ENCODE results near the gene CGB5. TPM values are rescaled to one million over a fixed set of nuclear protein-coding genes. Genes with fewer than 3 reads are reported as not detected.

The CGB5 gene
- total and polyA plus RNA-seq, 8 donors: not detected

- Histone ChIP-seq H3K27me3 (peaks cover 0 to 100% (median 37%) of the 10 kb centered on the region in 3 donors), H3K4me1 (peaks cover 8 to 14% (median 13%) of the 10 kb centered on the region in 4 donors), H3K27ac (no peak overlapping the region), H3K9me3 (no peaks in the 10 kb centered on the region), H3K36me3 (no peaks in the 10 kb centered on the region), H3K4me3 (peak overlapping the region in 1 of 4 donors; percentile 39)
- DNase-seq: no peak
- 40 to 53% (median 48%) methylated on average over 7 to 10 of the region's 10 CpGs for WGBS, 5 donors
- TF ChIP-seq CTCF (IDR thresholded peaks at IDR 0.05) (no peak), POLR2AphosphoS5 (IDR thresholded peaks at IDR 0.05) (no peak), POLR2A (IDR thresholded peaks at IDR 0.05) (no peak), EP300 (IDR thresholded peaks at IDR 0.05) (no peak)
- intact Hi-C loops (cut with DNase I; ENCODE audit: low total_unique reads): no loop called here
These were observed 20.5 kb downstream of the CGB5 start for GRCh38 chr19:49064029-49064629.

GRCh38 chr19:49064768-49065611, 21.3 kb downstream of the CGB5 start, which contains the start of gene NTF4:
NTF4 (minus strand) TSS chr19:49064818; CDS start chr19:49061997, 2,821 bp downstream.
- DNase-seq: peak; percentile 38 to 78
- H3K27me3 ChIP-seq: peaks cover 0 to 100% (median 39%) of the 10 kb centered on the region in 3 donors
- TF ChIP-seq EP300 (IDR thresholded peaks at IDR 0.05) (no peak), CTCF (IDR thresholded peaks at IDR 0.05) (no peak), POLR2A (IDR thresholded peaks at IDR 0.05) (no peak), POLR2AphosphoS5 (IDR thresholded peaks at IDR 0.05) (no peak)
- H3K9me3 ChIP-seq: no peaks in the 10 kb centered on the region
- H3K4me3 ChIP-seq: peak within 1 kb of the TSS; percentile 28 to 39 (median 30)
- peaks cover 8 to 14% (median 13%) of the 10 kb centered on the region in 4 donors for H3K4me1 ChIP-seq
- H3K27ac ChIP-seq: no peak within 1 kb of the TSS
- intact Hi-C loops (cut with DNase I; ENCODE audit: low total_unique reads): no loop called here
- WGBS, 5 donors: 3 to 9% (median 4%) methylated on average over 24 to 53 of the region's 53 CpGs
- H3K36me3 ChIP-seq: no peaks in the 10 kb centered on the region

GRCh38 chr19:49065905-49066512, 22.4 kb downstream of the CGB5 start:
- Histone ChIP-seq H3K4me1 (peaks cover 8 to 14% (median 13%) of the 10 kb centered on the region in 4 donors), H3K36me3 (no peaks in the 10 kb centered on the region), H3K9me3 (no peaks in the 10 kb centered on the region), H3K27me3 (peaks cover 0 to 100% (median 46%) of the 10 kb centered on the region in 3 donors), H3K27ac (no peak overlapping the region), H3K4me3 (no peak overlapping the region)
- 50 to 62% (median 54%) methylated on average over 12 to 13 of the region's 13 CpGs for WGBS, 5 donors
- DNase-seq: no peak
- TF ChIP-seq CTCF (IDR thresholded peaks at IDR 0.05): no peak
- no peak for TF ChIP-seq POLR2A (IDR thresholded peaks at IDR 0.05)
- TF ChIP-seq EP300 (IDR thresholded peaks at IDR 0.05): no peak
- no peak for TF ChIP-seq POLR2AphosphoS5 (IDR thresholded peaks at IDR 0.05)
- intact Hi-C loops (cut with DNase I; ENCODE audit: low total_unique reads): no loop called here

GRCh38 chr19:49067554-49067953, 23.9 kb downstream of the CGB5 start:
- no peak for DNase-seq
- Histone ChIP-seq H3K27me3 (peaks cover 8 to 100% (median 53%) of the 10 kb centered on the region in 3 donors), H3K4me1 (peaks cover 13 to 22% (median 20%) of the 10 kb centered on the region in 4 donors), H3K9me3 (no peaks in the 10 kb centered on the region), H3K36me3 (no peaks in the 10 kb centered on the region), H3K27ac (no peak overlapping the region), H3K4me3 (no peak overlapping the region)
- TF ChIP-seq POLR2A (IDR thresholded peaks at IDR 0.05): no peak
- no peak for TF ChIP-seq POLR2AphosphoS5 (IDR thresholded peaks at IDR 0.05)
- no peak for TF ChIP-seq EP300 (IDR thresholded peaks at IDR 0.05)
- no peak for TF ChIP-seq CTCF (IDR thresholded peaks at IDR 0.05)
- intact Hi-C loops (cut with DNase I; ENCODE audit: low total_unique reads): no loop called here
- WGBS, 5 donors: 40 to 79% (median 58%) methylated on average over 3 of the region's 3 CpGs

Measured in stomach (tissue), 9 donors.